H1 (cell line): ENCODE data around the gene CPA4. TPM values are rescaled to one million over a fixed set of nuclear protein-coding genes. Genes with fewer than 3 reads are reported as not detected.

ENCODE experiments used
- CTCF ChIA-PET: fragments of 300-600 bp; sonication (Branson Sonifier 250); formaldehyde crosslinking; loops from one replicate; lab custom pipeline; 2021; ENCODE audit not compliant: partially characterized antibody; lab: Charles Lee
- POLR2A ChIA-PET: fragments of 300-600 bp; sonication (Branson Sonifier 250); formaldehyde crosslinking; loops from one replicate; lab custom pipeline; 2021; ENCODE audit warnings: inconsistent platforms; ENCODE audit not compliant: partially characterized antibody; lab: Charles Lee
- DNase-seq, 2 experiments: peaks; one replicate each; pipeline versions ENCODE4 v3.0.0 to v3.0.0-alpha.2; 2010 to 2022; ENCODE audit warnings: low spot score in 2 of 2, low read depth in 1 of 2, mixed read lengths in 1 of 2
- FAIRE-seq: peaks from 2 replicates; lab custom pipeline; 2011; peaks lifted over from hg19 to GRCh38; lab: Jason Lieb, UNC
- H2AFZ ChIP-seq: 2 replicates; pipeline ENCODE4 v1.8.1; 2012; ENCODE audit warnings: low read length, inconsistent platforms
- H2AK5ac ChIP-seq: 2 replicates; pipeline ENCODE4 v1.6.1; 2013; ENCODE audit warnings: low read depth, low read length
- H2BK120ac ChIP-seq: replicated peaks from 2 replicates; pipeline ENCODE3; 2013; ENCODE audit warnings: low read depth, low read length, inconsistent platforms
- H2BK12ac ChIP-seq: 2 replicates; pipeline ENCODE4 v1.6.1; 2013; ENCODE audit warnings: low read depth, low read length
- H2BK15ac ChIP-seq: 2 replicates; pipeline ENCODE4 v1.6.1; 2013; ENCODE audit warnings: low read length
- H2BK20ac ChIP-seq: 2 replicates; pipeline ENCODE4 v1.6.1; 2013; ENCODE audit warnings: low read length
- H2BK5ac ChIP-seq: 2 replicates; pipeline ENCODE4 v1.6.1; 2013; ENCODE audit warnings: low read depth, low read length
- H3K14ac ChIP-seq: 2 replicates; pipeline ENCODE4 v1.6.1; 2013; ENCODE audit warnings: inconsistent platforms; ENCODE audit not compliant: insufficient read length
- H3K18ac ChIP-seq: 2 replicates; pipeline ENCODE4 v1.6.1; 2013; ENCODE audit warnings: low read length; ENCODE audit errors: extremely low read depth
- H3K23ac ChIP-seq: 2 replicates; pipeline ENCODE4 v1.6.1; 2013; ENCODE audit warnings: inconsistent platforms; ENCODE audit not compliant: insufficient read length
- H3K23me2 ChIP-seq: 2 replicates; pipeline ENCODE4 v1.6.1; 2013; ENCODE audit warnings: low read depth, low read length
- H3K27ac ChIP-seq: 2 replicates; pipeline ENCODE4 v1.6.1; 2011; ENCODE audit warnings: low read depth, low read length, inconsistent platforms
- H3K27me3 ChIP-seq, 4 experiments: replicated peaks in 1 of 4; 1 replicate in 1 of 4; 2 replicates in 3 of 4; pipeline versions ENCODE4 v1.6.1 to v1.8.1; 2011 to 2013; ENCODE audit warnings: low read length in 3 of 4, mild to moderate bottlenecking in 3 of 4, inconsistent platforms in 2 of 4, mixed read lengths in 2 of 4, moderate library complexity in 1 of 4; ENCODE audit not compliant: control insufficient read depth in 3 of 4, insufficient read depth in 3 of 4; ENCODE audit errors: extremely low read depth in 1 of 4
- H3K36me3 ChIP-seq, 4 experiments: 2 replicates each; pipeline versions ENCODE4 v1.6.1 to v1.8.1; 2011 to 2013; ENCODE audit warnings: mild to moderate bottlenecking in 4 of 4, low read length in 3 of 4, moderate library complexity in 2 of 4, control low read depth in 1 of 4, inconsistent platforms in 1 of 4; ENCODE audit not compliant: insufficient read depth in 4 of 4, control insufficient read depth in 2 of 4
- H3K4ac ChIP-seq: replicated peaks from 2 replicates; pipeline ENCODE3; 2013; ENCODE audit warnings: low read length, low read depth, mixed read lengths, inconsistent platforms; ENCODE audit not compliant: insufficient read length
- H3K4me1 ChIP-seq, 4 experiments: replicated peaks in 1 of 4; 1 replicate in 1 of 4; 2 replicates in 3 of 4; pipeline versions ENCODE4 v1.6.1 to v1.8.1; 2011 to 2013; ENCODE audit warnings: low read length in 3 of 4, inconsistent platforms in 2 of 4, mixed read lengths in 1 of 4; ENCODE audit not compliant: insufficient read depth in 4 of 4, control insufficient read depth in 3 of 4
- H3K4me2 ChIP-seq, 2 experiments: 2 replicates each; pipeline versions ENCODE4 v1.6.1 to v1.8.1; 2011 to 2013; ENCODE audit warnings: low read depth in 2 of 2, low read length in 2 of 2, control low read depth in 1 of 2, inconsistent platforms in 1 of 2, mild to moderate bottlenecking in 1 of 2; ENCODE audit not compliant: insufficient read depth in 1 of 2
- H3K4me3 ChIP-seq, 4 experiments: fragments of 200-600, 300-600 bp in 1 of 4; sonication (generic), shearing (Covaris generic), sonication (Bioruptor Twin) in 1 of 4; 2 replicates each; pipeline versions ENCODE4 v1.5.1 to v1.8.1; 2011 to 2016; ENCODE audit warnings: low read length in 4 of 4, low read depth in 3 of 4, control low read depth in 2 of 4, inconsistent platforms in 2 of 4, mild to moderate bottlenecking in 2 of 4, mixed read lengths in 1 of 4, moderate library complexity in 1 of 4; ENCODE audit not compliant: insufficient read depth in 2 of 4; ENCODE audit errors: extremely low read depth in 1 of 4
- H3K56ac ChIP-seq: replicated peaks from 2 replicates; pipeline ENCODE3; 2013; ENCODE audit warnings: low read depth, mild to moderate bottlenecking, mixed read lengths, low read length, inconsistent platforms; ENCODE audit not compliant: insufficient read length
- H3K79me1 ChIP-seq: 2 replicates; pipeline ENCODE4 v1.6.1; 2013; ENCODE audit warnings: low read depth, low read length, control low read depth
- H3K79me2 ChIP-seq, 2 experiments: 2 replicates each; pipeline versions ENCODE4 v1.6.1 to v1.8.1; 2012 to 2013; ENCODE audit warnings: low read length in 2 of 2, mild to moderate bottlenecking in 2 of 2, inconsistent platforms in 1 of 2; ENCODE audit not compliant: insufficient read depth in 2 of 2, control insufficient read depth in 1 of 2
- H3K9ac ChIP-seq, 4 experiments: replicated peaks in 1 of 4; 1 replicate in 1 of 4; 2 replicates in 3 of 4; pipeline versions ENCODE4 v1.6.1 to v1.8.1; 2011 to 2013; ENCODE audit warnings: low read depth in 3 of 4, low read length in 3 of 4, control low read depth in 2 of 4, mild to moderate bottlenecking in 2 of 4, moderate library complexity in 2 of 4, inconsistent platforms in 1 of 4; ENCODE audit errors: extremely low read depth in 1 of 4
- H3K9me3 ChIP-seq, 2 experiments: 2 replicates each; pipeline versions ENCODE4 v1.6.1 to v1.8.1; 2012 to 2013; ENCODE audit warnings: mild to moderate bottlenecking in 2 of 2, moderate library complexity in 2 of 2, control low read depth in 1 of 2, inconsistent platforms in 1 of 2, low read depth in 1 of 2, low read length in 1 of 2, mixed read lengths in 1 of 2; ENCODE audit not compliant: insufficient read depth in 2 of 2
- H4K20me1 ChIP-seq, 2 experiments: replicated peaks in 1 of 2; 2 replicates each; pipeline versions ENCODE3 to v1.8.1; 2011 to 2013; ENCODE audit warnings: inconsistent platforms in 2 of 2, low read length in 2 of 2, mild to moderate bottlenecking in 1 of 2; ENCODE audit not compliant: insufficient read depth in 2 of 2, control insufficient read depth in 1 of 2
- H4K5ac ChIP-seq: 2 replicates; pipeline ENCODE4 v1.6.1; 2013; ENCODE audit warnings: low read length, low read depth, mixed read lengths, inconsistent platforms; ENCODE audit not compliant: insufficient read length
- H4K8ac ChIP-seq: 2 replicates; pipeline ENCODE4 v1.8.0; 2013; ENCODE audit warnings: mild to moderate bottlenecking, moderate library complexity, low read length, inconsistent platforms; ENCODE audit not compliant: insufficient read depth; ENCODE audit errors: extremely low read depth
- H4K91ac ChIP-seq: replicated peaks from 2 replicates; pipeline ENCODE3; 2013; ENCODE audit warnings: low read length, mixed read lengths, inconsistent platforms; ENCODE audit not compliant: insufficient read length
- BRCA1 ChIP-seq: IDR thresholded peaks from 2 replicates; pipeline ENCODE4 v1.6.1; 2012; ENCODE audit warnings: low read depth, low read length, improper control_type of control experiment
- EZH2 ChIP-seq: fragments of 200-600 bp; sonication (generic); IDR thresholded peaks from 2 replicates; pipeline ENCODE4 v1.7.1; 2012; ENCODE audit warnings: low read depth, mild to moderate bottlenecking, moderate library complexity, low read length, inconsistent platforms; ENCODE audit not compliant: severe bottlenecking
- JUN ChIP-seq: IDR thresholded peaks from 2 replicates; pipeline ENCODE4 v1.6.1; 2011; ENCODE audit warnings: low read depth, mild to moderate bottlenecking, improper control_type of control experiment, low read length
- MAFK ChIP-seq: IDR thresholded peaks from 2 replicates; pipeline ENCODE4 v1.6.1; 2012; ENCODE audit warnings: low read depth, mild to moderate bottlenecking, improper control_type of control experiment, low read length
- NANOG ChIP-seq: IDR thresholded peaks from 2 replicates; pipeline ENCODE4 v1.6.1; 2011; ENCODE audit warnings: low read length, low read depth, mild to moderate bottlenecking, inconsistent platforms; ENCODE audit not compliant: insufficient read depth, poor library complexity, severe bottlenecking
- SIN3A ChIP-seq, 2 experiments: IDR thresholded peaks in 1 of 2; conservative IDR thresholded peaks in 1 of 2; 2 replicates each; pipeline ENCODE4 v1.6.1; 2011 to 2012; ENCODE audit warnings: low read length in 2 of 2, improper control_type of control experiment in 1 of 2, low read depth in 1 of 2, mild to moderate bottlenecking in 1 of 2
- SIRT6 ChIP-seq: IDR thresholded peaks from one replicate; pipeline ENCODE4 v1.7.1; 2012; ENCODE audit warnings: low read length, inconsistent platforms
- TBP ChIP-seq: IDR thresholded peaks from 2 replicates; pipeline ENCODE4 v1.6.1; 2011; ENCODE audit warnings: low read depth, low read length, improper control_type of control experiment
- WGBS, 2 experiments: shearing (Covaris generic) in 1 of 2; methylation state at CpG; one replicate each; pipeline versions ENCODE4 v1.1.6 to v1.1.7; 2013 to 2015; ENCODE audit warnings: low lambda C conversion rate in 2 of 2, mixed read lengths in 2 of 2, inconsistent platforms in 1 of 2, low coverage in 1 of 2, missing lambda C conversion rate in 1 of 2; ENCODE audit not compliant: insufficient replicate concordance in 2 of 2, insufficient coverage in 1 of 2, insufficient read length in 1 of 2; ENCODE audit errors: extremely low coverage in 1 of 2, missing lambda C conversion rate in 1 of 2; 5-methylcytosine and 5-hydroxymethylcytosine counted together
- polyA plus RNA-seq, 7 experiments: library from polyadenylated mRNA; depleted of rRNA in 3 of 7; stranded (reverse) in 5 of 7; unstranded in 2 of 7; fragments of >200 nt in 5 of 7; fragments of 200-250 nt in 2 of 7; gene quantifications; 1 replicate in 5 of 7; 2 replicates in 1 of 7; 4 replicates in 1 of 7; pipeline versions ENCODE4 v1.2.1 to v1.2.3, GENCODE V29; 2011 to 2013; ENCODE audit warnings: missing spikeins in 2 of 7, mixed read lengths in 2 of 7
- total RNA-seq: library from RNA; stranded (reverse); fragmentation: NEBNext Ultra II Directional; extraction: Animal tissue kit (Norgen Biotek cat#: 25700); gene quantifications from 2 replicates; pipeline ENCODE4 v1.2.1, GENCODE V29; 2021
- TF ChIP-seq, protein P1 (sequence below): IDR thresholded peaks from 2 replicates; pipeline ENCODE4 v1.6.1; 2012; ENCODE audit warnings: low read length, inconsistent platforms
- TF ChIP-seq, protein P2 (sequence below), 3 experiments: IDR thresholded peaks; 1 replicate in 2 of 3; 2 replicates in 1 of 3; pipeline versions ENCODE4 v1.5.1 to v1.6.1; 2011; ENCODE audit warnings: low read length in 3 of 3, mild to moderate bottlenecking in 3 of 3, inconsistent platforms in 2 of 3, low read depth in 1 of 3, moderate library complexity in 1 of 3; ENCODE audit not compliant: insufficient read depth in 1 of 3; ENCODE audit errors: control extremely low read depth in 1 of 3

CPA4 gene
- total and polyA plus RNA-seq, 2 of the 8 experiments (the other 6 are each of a cell fraction or from before 2014, with no cell fraction given) = 0.03 TPM; not detected in 1

GRCh38 chr7:130303127-130303526 is 10.2 kb downstream of the CPA4 start:
- Histone ChIP-seq H2AFZ (no peak overlapping the region), H2BK15ac (no peak overlapping the region), H3K79me1 (no peaks in the 10 kb centered on the region), H3K9ac (no peak overlapping the region), H4K5ac (no peak overlapping the region), H3K4me1 (no peaks in the 10 kb centered on the region), H3K14ac (no peak overlapping the region), H3K9me3 (no peaks in the 10 kb centered on the region), H3K27me3 (no peaks in the 10 kb centered on the region), H2BK20ac (no peak overlapping the region), H2BK5ac (no peak overlapping the region), H2BK12ac (no peak overlapping the region), H3K56ac (no peak overlapping the region), H3K27ac (no peak overlapping the region), H2BK120ac (no peak overlapping the region), H4K20me1 (no peaks in the 10 kb centered on the region), H4K8ac (no peak overlapping the region), H3K36me3 (no peaks in the 10 kb centered on the region), H2AK5ac (no peak overlapping the region), H3K4me3 (no peak overlapping the region), H3K4ac (no peak overlapping the region), H3K23ac (no peak overlapping the region), H3K18ac (no peak overlapping the region), H3K4me2 (no peak overlapping the region), H3K79me2 (no peaks in the 10 kb centered on the region), H4K91ac (no peak overlapping the region), H3K23me2 (no peaks in the 10 kb centered on the region)
- no peak for DNase-seq
- ChIA-PET POLR2A (no interaction called here), CTCF (interaction anchor here (1.1 to 1.5 kb wide), 4 partner anchors 25 to 78 kb away, joined by 3 to 4 read pairs (median 4); no protein-coding TSS in a partner anchor)
- 85% methylated on average over 2 of the region's 2 CpGs; no CpG with 5 or more reads in 1 of the 2 experiments for WGBS, 2 experiments
- FAIRE-seq = no peak
- no peak for TF ChIP-seq BRCA1
- TF ChIP-seq SIRT6 = no peak
- TF ChIP-seq EZH2 = no peak
- no peak for TF ChIP-seq TBP
- no peak for TF ChIP-seq SIN3A (conservative IDR thresholded peaks at IDR 0.05 in 1 of 2, IDR thresholded peaks at IDR 0.05 in 1 of 2; ENCODE audit: low read depth in 1 of 2, low read length in 2 of 2)
- TF ChIP-seq, protein P1, sequence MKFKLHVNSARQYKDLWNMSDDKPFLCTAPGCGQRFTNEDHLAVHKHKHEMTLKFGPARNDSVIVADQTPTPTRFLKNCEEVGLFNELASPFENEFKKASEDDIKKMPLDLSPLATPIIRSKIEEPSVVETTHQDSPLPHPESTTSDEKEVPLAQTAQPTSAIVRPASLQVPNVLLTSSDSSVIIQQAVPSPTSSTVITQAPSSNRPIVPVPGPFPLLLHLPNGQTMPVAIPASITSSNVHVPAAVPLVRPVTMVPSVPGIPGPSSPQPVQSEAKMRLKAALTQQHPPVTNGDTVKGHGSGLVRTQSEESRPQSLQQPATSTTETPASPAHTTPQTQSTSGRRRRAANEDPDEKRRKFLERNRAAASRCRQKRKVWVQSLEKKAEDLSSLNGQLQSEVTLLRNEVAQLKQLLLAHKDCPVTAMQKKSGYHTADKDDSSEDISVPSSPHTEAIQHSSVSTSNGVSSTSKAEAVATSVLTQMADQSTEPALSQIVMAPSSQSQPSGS = no peak
- TF ChIP-seq, protein P2, sequence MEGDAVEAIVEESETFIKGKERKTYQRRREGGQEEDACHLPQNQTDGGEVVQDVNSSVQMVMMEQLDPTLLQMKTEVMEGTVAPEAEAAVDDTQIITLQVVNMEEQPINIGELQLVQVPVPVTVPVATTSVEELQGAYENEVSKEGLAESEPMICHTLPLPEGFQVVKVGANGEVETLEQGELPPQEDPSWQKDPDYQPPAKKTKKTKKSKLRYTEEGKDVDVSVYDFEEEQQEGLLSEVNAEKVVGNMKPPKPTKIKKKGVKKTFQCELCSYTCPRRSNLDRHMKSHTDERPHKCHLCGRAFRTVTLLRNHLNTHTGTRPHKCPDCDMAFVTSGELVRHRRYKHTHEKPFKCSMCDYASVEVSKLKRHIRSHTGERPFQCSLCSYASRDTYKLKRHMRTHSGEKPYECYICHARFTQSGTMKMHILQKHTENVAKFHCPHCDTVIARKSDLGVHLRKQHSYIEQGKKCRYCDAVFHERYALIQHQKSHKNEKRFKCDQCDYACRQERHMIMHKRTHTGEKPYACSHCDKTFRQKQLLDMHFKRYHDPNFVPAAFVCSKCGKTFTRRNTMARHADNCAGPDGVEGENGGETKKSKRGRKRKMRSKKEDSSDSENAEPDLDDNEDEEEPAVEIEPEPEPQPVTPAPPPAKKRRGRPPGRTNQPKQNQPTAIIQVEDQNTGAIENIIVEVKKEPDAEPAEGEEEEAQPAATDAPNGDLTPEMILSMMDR (IDR thresholded peaks at IDR 0.05; ENCODE audit: control extremely low read depth in 1 of 3, insufficient read depth in 1 of 3, low read depth in 1 of 3, low read length in 3 of 3) = no peak
- TF ChIP-seq JUN = no peak
- TF ChIP-seq NANOG = no peak
- no peak for TF ChIP-seq MAFK
